HG03108 (cell line): ENCODE measurements around the gene PRXL2C.
"Not testable (repeated sequence)": the region's sequence is repeated elsewhere in the genome, so short reads cannot be mapped to it uniquely, and the experiment has no call there.

Experiments
- ATAC-seq: cut with Tn5 transposase; IDR thresholded peaks from one replicate; pipeline ENCODE4 v1.9.1; 2021; ENCODE audit warnings: moderate library complexity; ENCODE audit not compliant: unreplicated experiment

PRXL2C gene

DNA sequence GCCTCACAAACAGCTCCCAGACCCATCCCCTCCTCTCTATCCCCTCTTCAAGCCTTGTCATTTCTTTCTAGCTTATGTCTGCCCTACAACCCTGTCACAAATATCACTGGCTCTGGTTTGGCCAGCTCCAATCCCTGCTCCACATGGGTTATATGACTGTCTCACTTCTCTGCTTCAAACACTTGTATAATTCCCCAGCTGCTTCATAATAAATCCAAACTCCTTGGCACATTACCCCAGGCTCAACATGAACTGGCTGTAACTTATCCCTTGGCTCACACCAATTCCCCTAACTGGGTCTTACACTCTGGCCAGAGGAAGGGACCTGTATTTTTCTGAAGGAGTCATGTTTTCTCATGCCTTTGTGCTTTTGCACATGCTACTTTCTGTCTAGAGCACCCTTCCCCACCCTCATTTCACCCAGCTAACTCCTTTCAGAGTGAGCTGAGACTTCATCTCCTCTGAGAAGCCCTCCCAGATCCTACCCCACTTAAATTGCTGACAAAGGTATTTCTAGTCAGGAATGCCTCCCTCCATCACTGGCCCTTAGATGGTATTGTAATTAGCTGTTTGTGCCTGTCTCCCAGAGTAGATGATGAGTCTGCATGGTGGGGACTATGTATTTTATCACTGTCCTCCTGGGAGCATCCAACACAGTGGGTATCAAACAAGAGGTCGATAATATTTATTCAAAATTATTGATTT, 5.3 kb downstream of the PRXL2C start:
- no peak for ATAC-seq

DNA sequence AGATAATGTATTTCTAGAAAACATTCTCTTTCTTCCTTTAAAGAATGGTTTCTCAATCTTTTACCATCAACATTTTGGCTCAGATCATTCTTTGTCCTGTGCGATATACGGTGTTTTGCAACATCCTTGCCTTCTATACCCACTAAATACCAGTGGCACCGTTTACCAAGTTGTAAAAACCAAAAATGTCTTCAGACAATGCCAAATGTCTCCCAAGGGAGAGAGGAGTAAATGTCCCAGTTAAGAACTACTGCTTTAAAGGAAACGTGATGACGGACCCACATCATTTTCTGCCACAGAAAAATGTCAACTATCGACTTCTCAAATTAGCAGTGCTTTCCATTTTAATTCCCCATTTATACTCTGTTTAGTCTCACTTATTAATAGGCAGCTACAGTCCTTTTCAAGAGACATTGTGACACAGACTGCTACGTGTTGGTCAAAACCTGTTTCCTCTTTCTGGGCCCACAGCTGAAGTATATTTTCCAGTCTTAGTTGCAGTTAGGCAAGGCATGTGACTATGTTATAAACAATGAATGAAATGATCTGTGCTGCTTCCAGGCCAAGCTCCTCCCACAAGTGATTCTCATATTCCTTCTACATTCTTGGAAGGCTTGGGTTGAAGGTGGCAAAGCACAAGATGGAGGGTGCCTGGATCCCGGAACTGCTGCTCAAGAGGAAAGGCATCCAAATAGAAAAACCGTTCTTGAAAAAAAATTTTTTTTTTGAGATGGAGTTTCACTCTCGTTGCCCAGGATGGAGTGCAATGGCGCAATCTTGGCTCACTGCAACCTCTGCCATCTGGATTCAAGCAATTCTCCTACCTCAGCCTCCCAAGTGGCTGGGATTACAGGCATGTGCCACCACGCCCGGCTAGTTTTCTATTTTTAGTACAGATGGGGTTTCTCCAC, 8.8 kb downstream of the PRXL2C start:
- no peak for ATAC-seq

DNA sequence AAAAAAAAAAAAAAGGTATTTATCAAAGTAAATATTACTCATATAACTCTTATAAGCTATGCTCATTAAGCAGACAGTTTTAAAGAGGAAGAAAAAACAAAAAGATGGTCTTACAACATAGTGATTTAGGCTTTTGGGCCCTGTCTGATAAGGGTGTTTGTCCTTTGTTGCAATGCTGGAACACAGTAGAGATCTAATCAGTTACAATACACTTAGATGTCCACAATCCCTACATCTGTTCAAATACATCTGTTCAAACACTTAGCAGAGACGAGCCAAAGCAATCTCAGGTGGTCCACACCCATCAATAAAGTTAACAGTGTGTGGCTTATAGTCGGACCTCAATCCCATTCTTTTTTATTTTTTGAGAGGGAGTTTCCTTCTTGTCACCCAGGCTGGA, 11.0 kb downstream of the PRXL2C start:
- no peak for ATAC-seq

DNA sequence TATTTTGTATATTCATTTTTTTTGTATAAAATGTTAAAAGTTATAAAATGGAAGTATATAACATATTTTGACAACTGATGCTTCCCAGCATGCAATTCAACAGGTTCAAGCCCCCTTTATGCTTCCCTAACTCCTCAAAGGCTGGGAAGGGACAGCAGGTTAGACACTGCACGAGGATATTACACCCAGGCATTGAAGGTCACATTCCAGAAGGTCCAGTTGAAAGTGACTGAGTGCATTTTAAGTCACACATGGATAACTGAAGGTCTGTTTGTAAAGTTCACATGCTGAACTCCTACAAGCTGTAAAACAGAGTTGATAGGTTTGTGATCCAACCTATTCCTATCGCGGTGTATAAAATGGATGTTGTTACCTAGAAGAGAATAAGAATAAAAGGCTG, 13.6 kb downstream of the PRXL2C start:
- ATAC-seq: no peak

DNA sequence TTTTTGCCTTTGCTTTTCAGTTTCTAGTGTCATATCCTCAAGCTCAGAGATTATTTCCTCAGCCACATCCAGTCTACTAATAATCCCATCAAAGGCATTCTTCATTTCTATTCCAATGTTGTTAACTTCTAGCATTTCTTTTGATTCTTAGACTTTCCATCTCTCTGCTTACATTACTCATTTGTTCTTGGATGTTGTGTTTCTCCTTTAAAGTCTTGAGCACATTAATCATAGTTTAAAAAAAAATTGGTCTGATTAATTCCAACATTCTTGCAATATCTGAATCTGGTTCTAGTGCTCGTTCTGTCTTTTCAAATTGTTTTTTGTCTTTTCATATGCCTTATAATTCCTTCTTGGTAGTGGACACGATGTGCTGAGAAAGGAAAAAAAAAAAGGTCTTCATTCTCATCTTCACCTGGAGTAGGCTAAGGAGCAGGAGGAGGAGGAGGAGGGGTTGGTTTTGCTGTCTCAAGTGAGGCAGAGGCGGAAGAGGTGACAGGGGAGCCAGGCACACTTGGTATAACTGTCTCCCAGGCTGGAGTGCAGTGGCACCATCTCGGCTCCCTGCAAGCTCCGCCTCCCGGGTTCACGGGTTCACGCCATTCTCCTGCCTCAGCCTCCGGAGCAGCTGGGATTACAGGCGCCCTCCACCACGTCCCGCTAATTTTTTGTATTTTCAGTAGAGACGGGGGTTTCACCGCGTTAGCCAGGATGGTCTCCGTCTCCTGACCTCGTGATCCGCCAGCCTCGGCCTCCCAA, 16.3 kb downstream of the PRXL2C start:
- no peak for ATAC-seq

DNA sequence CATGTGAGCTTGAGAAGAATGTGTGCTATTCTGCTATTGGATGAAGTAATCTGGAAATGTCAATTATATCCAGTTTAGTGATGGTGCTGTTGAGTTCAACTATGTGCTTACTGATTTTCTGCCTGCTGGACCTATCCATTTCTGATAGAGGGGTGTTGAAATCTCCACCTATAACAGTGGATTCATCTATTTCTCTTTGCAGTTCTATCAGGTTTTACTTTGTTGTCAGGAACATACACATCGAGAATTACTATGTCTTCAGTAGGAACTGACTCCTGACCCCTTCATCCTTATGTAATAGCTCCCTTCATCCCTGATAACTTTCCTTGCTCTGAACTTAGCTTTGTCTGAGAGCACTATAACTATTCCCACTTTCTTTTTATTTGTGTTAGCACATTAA, 18.7 kb downstream of the PRXL2C start:
- no peak for ATAC-seq

DNA sequence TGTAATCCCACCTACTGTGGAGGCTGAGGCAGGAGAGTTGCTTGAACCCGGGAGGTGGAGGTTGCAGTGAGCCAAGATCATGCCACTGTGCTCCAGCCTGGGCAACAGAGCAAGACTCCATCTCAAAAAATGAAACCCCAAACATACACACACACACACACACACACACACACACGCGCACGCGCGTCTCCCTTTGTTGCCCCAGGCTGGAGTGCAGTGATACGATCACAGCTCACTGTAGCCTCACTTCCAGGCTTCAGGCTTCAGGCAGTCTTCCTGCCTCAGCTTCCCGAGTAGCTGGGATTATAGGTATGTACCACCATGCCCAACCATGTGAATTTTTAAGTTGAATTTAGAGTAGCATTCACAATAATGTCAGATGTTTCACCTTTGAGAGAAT, 21.5 kb downstream of the PRXL2C start:
- not testable (repeated sequence) for ATAC-seq

DNA sequence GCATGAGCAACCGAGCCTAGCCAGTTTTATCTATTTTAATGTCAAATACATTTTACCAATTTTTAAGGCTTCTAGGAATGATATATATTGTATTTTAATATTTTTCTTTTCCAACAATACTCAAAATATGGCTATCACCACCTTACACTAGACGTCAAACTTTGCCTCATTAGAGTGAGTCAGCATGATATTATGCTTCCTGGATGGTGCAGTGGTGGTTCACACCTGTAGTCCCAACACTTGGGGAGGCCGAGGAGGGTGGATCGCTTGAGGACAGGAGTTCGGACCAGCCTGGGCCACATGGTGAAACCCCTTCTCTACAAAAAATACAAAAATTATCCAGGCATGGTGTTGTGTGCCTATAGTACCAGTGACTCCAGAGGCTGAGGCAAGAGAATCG, 28.2 kb downstream of the PRXL2C start:
- ATAC-seq: no peak

DNA sequence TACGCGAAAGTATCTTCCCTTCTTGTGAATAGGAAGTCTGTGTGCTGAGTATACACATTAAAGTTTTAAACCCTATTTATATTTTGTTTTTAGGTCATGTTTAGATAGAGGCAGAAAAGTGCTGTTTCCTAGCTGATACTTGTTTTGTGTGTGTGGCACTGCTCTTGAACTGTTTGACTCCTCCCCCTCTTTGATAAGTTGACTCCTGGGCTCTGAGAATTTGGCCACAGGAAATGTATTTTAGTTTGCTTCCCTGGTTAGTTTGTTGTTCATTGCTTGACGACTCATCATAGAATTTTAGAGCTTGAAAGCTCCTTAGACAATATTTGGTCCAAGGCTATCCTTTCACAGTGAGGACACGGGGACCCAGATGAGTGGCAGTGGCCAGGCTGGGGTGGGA, 33.5 kb downstream of the PRXL2C start:
- no peak for ATAC-seq

DNA sequence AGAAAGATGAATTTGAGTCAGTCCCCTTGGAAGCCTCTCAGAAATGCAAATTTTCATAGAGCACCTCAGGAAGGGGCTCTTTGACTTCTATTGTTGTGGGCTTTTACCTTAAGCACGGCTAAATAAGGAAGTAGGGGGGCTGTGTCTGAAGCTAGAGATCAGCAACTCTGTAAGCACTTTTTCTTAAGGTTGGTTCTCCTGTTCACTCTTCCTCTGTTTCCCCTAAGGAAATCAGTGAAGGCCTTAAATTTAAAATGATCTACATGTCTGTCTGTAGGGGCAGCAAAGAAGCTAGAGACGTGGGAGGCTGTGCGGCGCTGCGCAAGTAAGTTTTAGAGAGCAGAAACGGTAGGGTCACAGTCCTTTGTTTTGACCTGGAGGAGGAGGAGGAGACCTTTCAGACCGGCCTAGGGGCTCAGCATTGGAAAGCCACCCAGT, 34.3 kb downstream of the PRXL2C start:
- no peak for ATAC-seq

DNA sequence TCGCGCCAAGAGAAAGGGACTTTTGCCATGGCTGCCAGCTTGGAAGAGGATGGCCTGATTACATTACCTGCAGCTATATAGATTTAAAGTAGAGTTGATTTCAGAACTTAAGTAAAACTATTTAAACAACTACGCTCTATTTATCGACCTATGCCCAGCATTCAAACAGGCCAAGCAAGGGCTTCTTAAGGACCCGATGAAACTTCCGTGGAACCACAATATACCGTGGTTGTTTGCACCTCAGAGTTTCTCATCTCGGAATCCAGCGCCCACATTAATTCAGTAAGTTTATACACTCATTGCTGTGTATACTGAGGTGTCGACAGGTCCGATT, 35.0 kb downstream of the PRXL2C start:
- no peak for ATAC-seq

DNA sequence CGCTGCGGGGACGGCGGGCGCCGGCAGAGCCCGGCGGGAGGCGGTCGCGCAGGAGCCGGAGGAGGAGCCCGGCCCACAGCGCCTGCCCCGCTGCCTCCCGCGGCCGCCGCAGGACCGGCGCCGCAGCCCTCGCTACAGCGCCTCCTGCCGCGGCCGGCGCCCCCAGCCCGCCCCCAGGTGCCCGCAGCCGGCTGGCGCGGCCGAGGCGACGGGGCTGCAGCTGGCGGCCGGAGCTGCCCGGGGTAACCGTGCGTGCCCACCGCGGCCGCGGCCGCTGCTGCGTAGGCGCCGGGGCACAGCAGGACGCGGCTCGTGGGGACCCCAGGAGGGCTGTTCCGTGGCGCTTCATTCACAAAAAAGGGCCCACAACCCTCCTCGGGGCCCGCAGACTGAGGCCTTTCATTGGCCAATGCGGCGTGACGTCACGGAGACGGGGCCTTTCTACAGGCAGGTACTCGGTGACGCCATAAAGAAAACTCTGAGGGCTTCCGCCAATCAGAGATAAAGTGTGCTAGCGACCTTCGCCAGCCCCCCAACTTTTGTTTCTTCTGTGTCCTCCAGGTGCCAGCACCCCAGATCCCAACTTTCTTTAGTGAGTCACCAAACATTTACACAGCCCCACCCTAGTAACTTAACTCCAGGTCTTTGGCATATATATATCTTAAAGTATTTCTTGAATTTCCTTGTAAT, 35.5 kb downstream of the PRXL2C start, which contains the start of gene CDC14B:
TSS of gene CDC14B (minus strand) at position 353 of the 690 bp plus-strand sequence. CDS start 465 bp downstream, outside the sequence.
- peak; percentile 66 for ATAC-seq

DNA sequence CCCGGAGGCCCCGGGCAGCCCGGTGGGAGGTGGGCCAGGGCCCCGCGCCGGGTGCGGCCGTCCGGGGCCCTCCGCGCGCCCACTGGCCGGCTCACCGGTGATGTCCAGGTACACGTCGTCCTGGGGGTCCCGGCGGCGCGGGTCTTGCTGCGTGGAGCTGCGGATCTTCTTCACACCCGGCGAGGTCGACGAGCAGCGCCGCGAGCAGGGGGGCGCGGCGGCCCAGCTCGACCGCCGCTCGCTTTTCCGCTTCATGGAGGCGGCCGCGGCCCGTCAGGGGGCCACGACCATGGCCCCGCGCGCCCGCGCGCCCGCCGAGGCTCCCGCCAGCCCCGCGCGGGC, 36.0 kb downstream of the PRXL2C start:
- no peak for ATAC-seq

DNA sequence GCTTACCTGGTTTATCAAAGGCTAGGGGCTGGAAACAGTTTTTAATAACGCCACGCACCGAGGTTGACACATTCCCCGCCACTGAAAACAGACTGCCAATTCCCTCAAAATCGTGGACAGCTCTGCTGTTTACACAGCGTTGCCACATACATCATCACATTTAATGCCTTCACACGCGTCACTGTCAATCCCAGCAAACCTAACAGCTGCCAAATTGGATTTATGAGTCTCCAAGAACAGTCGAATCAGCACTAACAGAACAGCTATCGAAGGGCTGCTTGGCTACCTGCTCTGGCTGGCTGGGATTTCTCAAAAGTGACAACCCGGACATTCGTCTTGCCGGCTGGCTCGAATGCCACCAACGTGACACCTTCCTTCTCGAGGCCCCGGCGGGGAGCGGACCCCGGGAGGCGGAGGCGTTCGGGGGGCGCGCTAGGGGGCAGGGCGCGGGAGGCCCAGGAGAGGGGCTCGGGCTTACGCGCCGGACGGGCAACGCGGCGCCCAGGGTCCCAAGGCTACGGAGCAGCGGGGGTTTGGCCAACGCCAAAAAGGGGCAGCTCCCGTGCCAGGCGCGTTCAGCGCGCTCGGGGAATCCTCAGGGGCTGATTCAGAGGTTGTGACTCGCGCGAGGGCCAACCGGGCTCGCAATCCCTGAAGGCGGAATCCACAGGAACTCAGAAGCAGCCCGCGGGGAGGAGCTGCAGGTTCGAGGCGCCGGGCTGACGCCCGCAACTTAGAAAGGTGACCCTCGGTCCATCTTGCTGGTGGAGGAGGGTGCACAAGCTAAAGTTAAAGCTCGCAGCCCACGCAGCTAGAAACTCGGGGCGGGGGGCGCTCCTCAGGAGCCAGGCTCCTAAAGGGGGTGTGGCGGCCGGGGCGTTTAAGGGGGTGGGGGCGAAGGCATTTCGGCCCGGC, 36.7 kb downstream of the PRXL2C start:
- no peak for ATAC-seq

DNA sequence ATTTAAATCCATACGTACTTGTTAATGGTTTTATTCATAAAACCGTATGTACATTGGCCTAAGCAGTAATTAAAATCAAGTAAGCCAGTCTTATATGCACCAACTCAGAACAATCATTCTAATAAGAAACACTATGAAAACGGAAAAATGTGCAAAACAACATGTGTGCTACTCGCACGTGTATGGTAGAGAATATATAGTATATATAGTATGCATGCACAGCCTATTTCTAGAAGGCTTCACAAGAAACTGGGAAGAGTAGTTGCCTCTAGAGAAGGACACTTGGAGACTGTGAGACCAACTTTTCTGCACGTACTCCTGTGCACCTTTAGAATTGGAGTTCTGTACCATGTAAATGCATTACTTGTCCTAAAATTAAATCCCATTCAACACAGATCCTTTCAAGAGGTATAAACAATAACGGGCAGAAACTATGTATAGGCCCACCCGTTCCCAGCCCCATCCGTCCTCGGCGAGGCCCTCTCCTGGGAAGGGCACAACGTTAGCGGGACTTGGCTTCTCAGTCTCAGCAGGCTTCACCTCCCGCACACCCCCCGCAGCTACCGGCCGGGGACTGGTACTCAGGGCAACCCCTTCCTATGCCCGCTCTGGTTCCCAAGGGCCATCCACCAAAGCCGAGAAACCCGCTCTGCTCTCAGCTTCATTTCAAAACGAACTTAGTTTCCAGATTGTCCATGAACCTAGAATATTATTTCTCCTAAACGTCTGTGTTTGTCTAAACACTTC, 37.5 kb downstream of the PRXL2C start:
- ATAC-seq: no peak

DNA sequence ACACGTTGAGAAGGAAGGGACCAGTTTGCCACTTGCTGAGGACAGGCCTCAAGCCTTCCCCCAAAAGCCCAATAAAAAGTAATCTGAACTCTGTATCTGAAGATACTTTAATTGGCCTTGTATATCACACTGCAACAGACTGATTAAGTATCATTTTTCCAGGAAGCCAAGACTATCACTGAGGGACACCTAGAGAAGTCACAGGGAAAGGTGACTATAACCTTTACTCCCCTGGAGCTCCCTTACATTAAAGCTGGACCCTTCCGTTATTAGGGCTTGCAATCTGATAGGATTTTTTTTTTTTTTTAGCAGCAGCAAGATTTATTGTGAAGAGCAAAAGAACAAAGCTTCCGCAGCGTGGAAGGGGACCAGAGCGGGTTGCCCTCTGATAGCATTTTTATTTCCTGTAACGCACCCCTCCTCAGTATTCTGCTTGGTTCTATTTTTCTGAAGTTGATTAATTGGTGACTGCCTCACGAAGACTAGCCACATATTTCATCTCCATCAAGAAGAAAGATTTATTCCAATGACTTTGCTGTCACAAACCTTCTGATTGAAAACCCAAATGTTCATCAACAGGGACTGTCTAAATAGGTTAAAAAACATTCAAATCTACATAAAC, 38.2 kb downstream of the PRXL2C start:
- ATAC-seq: no peak

DNA sequence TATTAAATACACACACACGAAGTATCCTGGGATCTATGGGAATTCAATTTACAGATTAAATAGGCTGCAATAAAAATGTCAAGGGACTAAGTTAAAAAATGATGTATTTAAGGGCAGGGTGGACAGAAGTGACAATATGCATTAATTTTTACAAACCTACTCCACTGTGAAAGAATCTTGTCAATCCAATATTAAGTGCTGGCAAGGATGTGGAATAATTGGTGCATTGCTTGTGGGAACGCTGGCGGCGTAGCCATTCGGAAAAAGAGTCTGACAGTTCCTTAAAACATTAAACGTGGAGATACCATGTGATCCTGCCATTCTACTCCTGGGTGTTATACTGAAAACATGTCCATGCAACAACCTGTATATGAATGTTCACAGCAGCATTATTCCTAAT, 39.7 kb downstream of the PRXL2C start:
- ATAC-seq: no peak

DNA sequence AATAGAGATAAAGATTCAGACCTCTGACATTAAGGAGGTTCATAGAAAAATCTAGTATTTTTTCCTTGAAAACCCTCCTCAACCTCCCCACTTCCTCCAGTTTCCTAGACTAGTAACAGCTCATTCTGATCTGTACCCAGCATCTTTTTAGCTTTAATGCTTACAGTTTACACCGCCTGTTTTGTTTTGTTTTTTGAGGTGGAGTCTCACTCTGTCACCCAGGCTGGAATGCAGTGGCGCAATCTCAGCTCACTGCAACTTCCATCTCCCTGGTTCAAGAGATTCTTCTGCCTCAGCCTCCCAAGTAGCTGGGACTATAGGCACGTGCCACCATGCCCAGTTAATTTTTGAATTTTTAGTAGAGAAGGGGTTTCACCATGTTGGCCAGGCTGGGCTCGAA, 40.5 kb downstream of the PRXL2C start:
- not testable (repeated sequence) for ATAC-seq
